Small intestine (tissue), 7 donors: ENCODE measurements around the gene SORCS2. TPM values are rescaled to one million over a fixed set of nuclear protein-coding genes. Genes with fewer than 3 reads are reported as not detected.

Experiments
- DNase-seq, 2 donors: peaks; one replicate each; pipeline versions ENCODE4 v3.0.0 to v3.0.0-alpha.2; 2013
- FAIRE-seq: peaks from 2 replicates; lab custom pipeline; 2012; peaks lifted over from hg19 to GRCh38; lab: Jason Lieb, UNC
- H3K27ac ChIP-seq, 3 donors: one replicate each; pipeline ENCODE4 v1.5.1; 2013; ENCODE audit warnings: low read length in 2 of 3, mild to moderate bottlenecking in 2 of 3, control low read depth in 1 of 3, inconsistent platforms in 1 of 3, low read depth in 1 of 3, moderate library complexity in 1 of 3
- H3K27me3 ChIP-seq, 3 donors: one replicate each; pipeline ENCODE4 v1.6.1; 2013; ENCODE audit warnings: low read length in 3 of 3, inconsistent platforms in 1 of 3; ENCODE audit not compliant: control insufficient read depth in 3 of 3, insufficient read depth in 3 of 3
- H3K36me3 ChIP-seq, 3 donors: one replicate each; pipeline ENCODE4 v1.6.1; 2013; ENCODE audit warnings: low read length in 3 of 3, inconsistent platforms in 1 of 3, low read depth in 1 of 3, mild to moderate bottlenecking in 1 of 3, moderate library complexity in 1 of 3; ENCODE audit not compliant: control insufficient read depth in 3 of 3, insufficient read depth in 2 of 3
- H3K4me1 ChIP-seq, 3 donors: one replicate each; pipeline ENCODE4 v1.6.1; 2013; ENCODE audit warnings: low read length in 2 of 3, inconsistent platforms in 1 of 3, low read depth in 1 of 3, mild to moderate bottlenecking in 1 of 3, moderate library complexity in 1 of 3; ENCODE audit not compliant: control insufficient read depth in 3 of 3, insufficient read depth in 2 of 3
- H3K4me3 ChIP-seq, 3 donors: one replicate each; pipeline ENCODE4 v1.5.1; 2013; ENCODE audit warnings: low read length in 3 of 3, control low read depth in 1 of 3, inconsistent platforms in 1 of 3, low read depth in 1 of 3, mild to moderate bottlenecking in 1 of 3, moderate library complexity in 1 of 3
- H3K9me3 ChIP-seq, 2 donors: one replicate each; pipeline ENCODE4 v1.6.1; 2013; ENCODE audit warnings: low read depth in 1 of 2, low read length in 1 of 2; ENCODE audit not compliant: control insufficient read depth in 2 of 2, insufficient read depth in 1 of 2
- WGBS, 3 donors: extraction: QIAGEN DNeasy Blood & Tissue Kit; methylation state at CpG; one replicate each; pipeline ENCODE4 v1.1.7; 2013; 5-methylcytosine and 5-hydroxymethylcytosine counted together
- polyA plus RNA-seq, 4 donors: library from polyadenylated mRNA; stranded (reverse) in 3 of 4; unstranded in 1 of 4; fragments of 200-250 nt in 3 of 4; fragments of 120-200 nt in 1 of 4; gene quantifications; one replicate each; pipeline versions ENCODE4 v1.2.1 to v1.2.3, GENCODE V29; 2013
- donor health status: healthy with polysubstance abuse.
- donor health status: control.
- donor health status: control.
- donor health status: Bipolar disorder and iron deficiency.
- donor health status: healthy.

The SORCS2 gene
- polyA plus RNA-seq, 4 donors: 0.63 to 3.3 (median 2.2) TPM; not detected in 1

GRCh38 chr4:7332216-7333023 is 140.1 kb downstream of the SORCS2 start:
- no peak overlapping the region for H3K27ac ChIP-seq
- peaks cover 0 to 3% (median 0%) of the 10 kb centered on the region in 3 donors for H3K27me3 ChIP-seq
- 68 to 71% (median 69%) methylated on average over 15 of the region's 15 CpGs for WGBS, 3 donors
- no peak overlapping the region for H3K4me3 ChIP-seq
- no peaks in the 10 kb centered on the region for H3K9me3 ChIP-seq
- no peaks in the 10 kb centered on the region for H3K36me3 ChIP-seq
- H3K4me1 ChIP-seq: no peaks in the 10 kb centered on the region
- DNase-seq: no peak
- FAIRE-seq: no peak

- DNase-seq (no peak), FAIRE-seq (no peak)
- Histone ChIP-seq H3K27me3 (peaks cover 0 to 3% (median 0%) of the 10 kb centered on the region in 3 donors), H3K9me3 (no peaks in the 10 kb centered on the region), H3K27ac (no peak overlapping the region), H3K4me1 (no peaks in the 10 kb centered on the region), H3K36me3 (no peaks in the 10 kb centered on the region), H3K4me3 (no peak overlapping the region)
- WGBS, 3 donors: 73 to 77% (median 75%) methylated on average over 16 of the region's 16 CpGs
Measured at GRCh38 chr4:7333024-7333780, 140.9 kb downstream of the SORCS2 start.

- Histone ChIP-seq H3K4me3 (no peak overlapping the region), H3K27me3 (peaks cover 0 to 3% (median 0%) of the 10 kb centered on the region in 3 donors), H3K9me3 (no peaks in the 10 kb centered on the region), H3K4me1 (no peaks in the 10 kb centered on the region), H3K27ac (no peak overlapping the region), H3K36me3 (no peaks in the 10 kb centered on the region)
- FAIRE-seq (no peak), DNase-seq (no peak)
- 72 to 78% (median 75%) methylated on average over 16 of the region's 16 CpGs for WGBS, 3 donors
Measured at GRCh38 chr4:7333801-7334421, 141.6 kb downstream of the SORCS2 start.

DNA sequence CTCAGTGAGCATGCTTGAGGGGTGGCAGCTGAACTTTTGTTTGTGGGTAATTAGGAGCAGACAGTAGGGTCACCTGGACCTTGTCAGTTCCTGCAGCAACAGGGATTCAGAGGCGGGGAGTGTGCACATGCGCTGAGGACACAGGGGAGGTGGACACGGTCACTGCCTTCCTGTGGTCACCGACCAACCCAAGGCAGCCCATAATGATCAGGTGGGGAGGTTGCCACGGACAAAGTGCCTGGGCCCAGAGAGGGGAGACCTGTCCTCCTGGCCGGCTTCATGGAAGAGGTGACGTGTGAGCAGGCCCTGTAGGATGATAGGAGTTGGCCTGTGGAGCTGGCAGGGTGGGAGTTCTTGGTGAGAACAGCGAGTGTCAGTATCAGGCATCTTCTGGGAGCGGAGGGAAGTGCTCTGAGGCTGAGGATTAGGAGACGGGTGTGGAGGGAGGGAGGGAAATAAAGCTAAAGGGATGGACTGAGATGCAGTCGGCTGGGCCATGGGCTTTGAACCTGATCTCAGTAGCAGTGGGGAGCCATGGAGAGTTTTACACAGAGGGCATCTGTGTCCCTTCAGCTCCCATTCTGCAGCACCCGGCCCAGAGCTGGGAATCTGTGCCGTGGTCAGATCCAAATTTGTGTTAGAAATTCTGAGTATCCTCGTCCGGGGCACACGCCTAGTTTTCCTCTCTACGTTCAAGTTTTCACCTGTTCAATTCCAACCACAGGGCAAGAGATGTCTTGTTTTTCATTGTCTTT is 142.4 kb downstream of the SORCS2 start:
- WGBS, 3 donors: 81 to 87% (median 85%) methylated on average over 17 of the region's 17 CpGs
- no peaks in the 10 kb centered on the region for H3K9me3 ChIP-seq
- FAIRE-seq (no peak), DNase-seq (no peak)
- H3K4me1 ChIP-seq: no peaks in the 10 kb centered on the region
- H3K36me3 ChIP-seq: no peaks in the 10 kb centered on the region
- H3K27ac ChIP-seq: no peak overlapping the region
- no peaks in the 10 kb centered on the region for H3K27me3 ChIP-seq
- no peak overlapping the region for H3K4me3 ChIP-seq

- no peak for FAIRE-seq
- Histone ChIP-seq H3K27ac (no peak overlapping the region), H3K4me3 (no peak overlapping the region), H3K27me3 (no peaks in the 10 kb centered on the region), H3K36me3 (no peaks in the 10 kb centered on the region), H3K9me3 (no peaks in the 10 kb centered on the region), H3K4me1 (no peaks in the 10 kb centered on the region)
- peak; percentile 43 to 54 for DNase-seq
- 24 to 45% (median 31%) methylated on average over 23 to 24 of the region's 24 CpGs for WGBS, 3 donors
Measured at GRCh38 chr4:7335344-7336066, 143.2 kb downstream of the SORCS2 start.

DNA sequence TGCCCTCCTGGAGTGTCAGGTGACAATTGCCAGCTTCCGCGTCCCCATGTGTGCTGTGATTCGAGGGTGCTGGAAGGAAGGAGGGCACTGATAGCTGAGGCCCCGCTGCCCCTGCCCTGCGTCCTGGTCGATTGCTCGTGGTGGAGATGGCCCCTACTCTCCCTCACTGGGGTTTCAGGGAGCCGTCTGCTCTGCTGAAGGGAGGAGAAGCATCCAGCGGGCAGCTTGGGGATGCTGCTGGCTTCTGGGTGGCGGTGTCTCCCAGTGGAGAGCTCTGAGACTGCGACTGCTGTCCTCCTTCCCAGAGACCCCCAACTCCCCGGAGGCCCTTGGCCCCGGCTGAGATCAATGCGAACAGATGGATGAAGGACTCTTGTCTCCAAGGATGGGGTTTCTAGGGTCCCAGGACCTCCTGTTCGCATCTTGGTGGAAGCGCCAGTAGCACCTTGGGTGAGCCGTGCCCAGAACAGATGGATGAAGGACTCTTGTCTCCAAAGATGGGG is 143.8 kb downstream of the SORCS2 start:
- DNase-seq (no peak), FAIRE-seq (no peak)
- no peak overlapping the region for H3K4me3 ChIP-seq
- H3K4me1 ChIP-seq: no peaks in the 10 kb centered on the region
- H3K36me3 ChIP-seq: no peaks in the 10 kb centered on the region
- no peaks in the 10 kb centered on the region for H3K9me3 ChIP-seq
- no peak overlapping the region for H3K27ac ChIP-seq
- H3K27me3 ChIP-seq: no peaks in the 10 kb centered on the region
- WGBS, 3 donors: 73 to 75% (median 74%) methylated on average over 12 to 17 of the region's 17 CpGs

- no peak for DNase-seq
- Histone ChIP-seq H3K36me3 (no peaks in the 10 kb centered on the region), H3K4me1 (no peaks in the 10 kb centered on the region), H3K9me3 (no peaks in the 10 kb centered on the region), H3K27ac (no peak overlapping the region), H3K27me3 (no peaks in the 10 kb centered on the region), H3K4me3 (no peak overlapping the region)
- 70 to 74% (median 71%) methylated on average over 14 of the region's 14 CpGs for WGBS, 3 donors
- FAIRE-seq: no peak
Measured at GRCh38 chr4:7336732-7337131, 144.4 kb downstream of the SORCS2 start.
